HG02759 (cell line): ENCODE measurements around the gene SFT2D2.
A peak's percentile ranks its signal among the peaks of the same experiment; 100 is the strongest.

Source experiments
- ATAC-seq: cut with Tn5 transposase; IDR thresholded peaks from one replicate; pipeline ENCODE4 v1.9.1; 2021; ENCODE audit warnings: mild to moderate bottlenecking, moderate library complexity; ENCODE audit not compliant: unreplicated experiment

SFT2D2 gene

DNA sequence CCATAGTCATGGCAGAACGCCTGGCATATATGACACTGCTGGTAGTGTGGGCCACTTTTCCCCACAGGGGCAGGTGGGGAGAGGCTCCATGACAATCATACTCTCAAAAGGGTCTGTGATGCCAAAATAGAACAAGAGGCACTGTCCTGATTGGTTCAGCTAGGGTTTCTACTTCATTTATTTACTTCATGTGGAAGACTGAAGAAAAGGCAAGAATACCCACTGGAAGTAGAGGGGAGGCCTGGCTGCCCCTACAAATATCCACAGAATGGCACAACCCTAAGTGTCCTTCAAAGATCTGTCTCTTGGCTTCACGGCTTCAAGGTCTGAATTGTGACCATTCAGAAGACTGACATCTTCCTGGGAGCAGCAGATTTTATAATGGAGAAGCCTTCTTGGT is 4.5 kb upstream of the SFT2D2 start:
- no peak for ATAC-seq

DNA sequence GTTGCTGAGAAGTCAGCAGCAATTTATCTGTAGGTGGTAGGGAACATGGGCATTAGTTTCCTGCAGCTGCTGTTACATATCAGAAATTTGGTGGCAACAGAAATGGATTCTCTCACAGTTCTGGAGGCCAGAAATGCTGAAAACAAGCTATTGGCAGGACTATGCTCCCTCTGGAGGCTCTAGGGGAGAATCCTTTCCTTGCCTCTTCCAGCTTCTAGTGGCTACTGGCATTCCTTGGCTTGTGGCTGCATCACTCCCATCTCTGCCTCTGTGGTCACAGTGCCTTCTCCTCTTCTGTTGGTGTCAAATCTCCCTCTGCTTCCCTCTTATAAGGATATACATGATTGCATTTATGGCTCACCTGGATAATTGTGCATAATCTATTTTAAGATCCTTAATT is 2.5 kb upstream of the SFT2D2 start:
- ATAC-seq, result no peak

DNA sequence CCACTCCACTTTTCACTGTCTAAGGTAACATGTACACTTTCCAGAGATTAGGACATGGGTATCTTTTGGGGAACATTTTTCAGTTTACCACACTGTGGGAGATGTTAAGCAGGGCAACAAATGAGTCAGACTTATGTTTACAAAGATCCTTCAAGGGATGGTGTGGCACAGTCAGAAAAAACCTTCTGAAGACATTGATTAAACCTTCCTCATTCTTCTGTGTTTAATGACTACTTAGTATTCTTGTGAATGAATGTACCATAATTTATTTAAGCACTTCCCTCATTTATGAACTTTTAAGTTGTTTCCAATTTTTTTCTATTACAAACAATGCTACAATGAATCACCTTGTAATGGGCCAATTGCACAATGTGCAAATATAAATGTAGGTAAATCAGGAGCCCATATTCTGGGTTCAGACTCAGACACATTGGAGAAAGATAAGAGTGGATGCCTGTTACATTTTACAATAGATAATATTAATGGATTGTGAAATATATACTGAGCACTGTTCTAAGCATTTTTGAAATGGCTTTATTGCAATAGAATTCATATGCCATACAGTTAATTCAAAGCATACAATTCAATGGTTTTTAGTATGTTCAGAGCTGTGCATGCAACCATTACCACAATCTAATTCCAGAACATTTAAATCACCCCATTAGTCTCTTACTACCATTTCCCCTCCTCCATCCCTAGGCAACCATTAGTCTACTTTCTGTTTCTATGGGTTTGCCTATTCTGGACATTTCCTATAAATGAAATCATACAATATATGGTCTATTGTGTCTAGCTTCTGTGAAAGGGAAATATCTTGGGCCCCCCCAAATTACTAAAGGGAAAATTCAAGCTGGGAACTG is 1.9 kb upstream of the SFT2D2 start:
- no peak for ATAC-seq

DNA sequence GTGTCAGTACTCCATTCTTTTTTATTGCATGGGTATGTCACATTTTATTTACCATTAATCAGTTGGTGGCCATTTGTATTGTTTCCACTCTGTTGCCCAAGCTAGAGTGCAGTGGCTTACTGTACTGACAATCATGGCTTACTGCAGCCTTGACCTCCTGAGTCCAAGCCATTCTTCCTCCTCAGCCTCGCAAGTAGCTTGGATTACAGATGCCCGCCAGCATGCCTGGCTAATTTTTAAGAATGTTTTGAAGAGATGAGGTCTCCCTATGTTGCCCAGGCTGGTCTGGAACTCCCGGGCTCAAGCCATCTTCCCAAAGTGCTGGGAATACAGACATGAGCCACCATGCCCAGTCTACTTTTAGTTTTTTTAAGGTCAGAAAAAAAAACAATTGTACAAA is 813 bp upstream of the SFT2D2 start:
- no peak for ATAC-seq

DNA sequence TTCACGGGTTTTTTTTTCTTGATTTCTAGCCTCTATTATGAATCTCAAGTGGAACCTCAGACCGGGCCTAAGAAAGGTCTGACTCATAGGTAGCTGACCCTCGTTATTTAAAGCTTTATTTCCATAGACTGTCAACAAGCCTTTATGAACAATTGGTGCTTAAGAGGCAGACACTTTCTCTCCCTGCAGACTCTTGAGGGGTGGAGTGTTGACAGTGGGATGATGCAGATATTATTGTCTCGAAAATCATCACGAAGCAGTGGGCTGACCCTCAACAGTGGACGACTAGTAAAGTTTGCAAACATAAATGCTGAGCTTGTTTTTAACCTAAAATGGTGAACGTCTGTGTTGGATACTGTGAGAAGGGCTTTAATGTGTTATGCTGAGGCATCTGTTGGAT is 1.8 kb downstream of the SFT2D2 start:
- ATAC-seq, result no peak

DNA sequence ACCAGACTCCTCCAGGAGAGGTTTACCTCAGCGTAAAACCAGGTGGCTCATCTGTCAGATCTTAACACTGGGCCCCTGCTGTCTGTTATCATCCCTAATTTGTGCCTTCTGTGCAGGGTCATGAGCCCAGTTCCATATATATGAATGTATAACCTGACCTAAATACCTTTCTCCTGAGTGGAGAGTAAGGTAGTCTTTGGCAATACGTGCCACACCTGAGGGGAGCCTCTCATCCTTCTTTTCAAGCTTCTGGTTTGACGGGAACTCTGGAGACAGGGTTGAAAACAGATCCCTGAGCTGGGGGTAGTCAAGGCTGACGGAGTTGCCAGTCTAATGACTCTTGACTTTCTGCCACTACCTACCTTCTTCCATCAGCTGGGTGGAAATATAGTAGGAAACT is 4.1 kb downstream of the SFT2D2 start:
- no peak for ATAC-seq

DNA sequence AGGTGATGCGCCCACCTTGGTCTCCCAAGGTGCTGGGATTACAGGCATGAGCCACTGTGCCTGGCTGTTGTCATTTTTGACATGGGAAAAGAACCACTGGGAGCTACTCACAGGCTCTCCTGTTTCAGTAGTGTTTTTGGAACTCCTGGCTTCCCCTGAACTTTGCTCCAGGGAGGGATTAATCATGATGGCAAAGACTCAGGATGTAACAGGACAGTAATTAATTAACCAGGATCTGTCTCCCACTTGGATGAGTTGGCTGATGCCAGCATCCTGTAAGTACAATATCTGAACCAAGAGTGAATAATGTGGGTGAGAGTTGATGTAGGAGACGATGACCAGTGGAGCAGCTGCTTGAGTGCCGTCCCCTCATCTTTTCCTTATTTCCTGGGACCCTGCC is 4.9 kb downstream of the SFT2D2 start:
- no peak for ATAC-seq

DNA sequence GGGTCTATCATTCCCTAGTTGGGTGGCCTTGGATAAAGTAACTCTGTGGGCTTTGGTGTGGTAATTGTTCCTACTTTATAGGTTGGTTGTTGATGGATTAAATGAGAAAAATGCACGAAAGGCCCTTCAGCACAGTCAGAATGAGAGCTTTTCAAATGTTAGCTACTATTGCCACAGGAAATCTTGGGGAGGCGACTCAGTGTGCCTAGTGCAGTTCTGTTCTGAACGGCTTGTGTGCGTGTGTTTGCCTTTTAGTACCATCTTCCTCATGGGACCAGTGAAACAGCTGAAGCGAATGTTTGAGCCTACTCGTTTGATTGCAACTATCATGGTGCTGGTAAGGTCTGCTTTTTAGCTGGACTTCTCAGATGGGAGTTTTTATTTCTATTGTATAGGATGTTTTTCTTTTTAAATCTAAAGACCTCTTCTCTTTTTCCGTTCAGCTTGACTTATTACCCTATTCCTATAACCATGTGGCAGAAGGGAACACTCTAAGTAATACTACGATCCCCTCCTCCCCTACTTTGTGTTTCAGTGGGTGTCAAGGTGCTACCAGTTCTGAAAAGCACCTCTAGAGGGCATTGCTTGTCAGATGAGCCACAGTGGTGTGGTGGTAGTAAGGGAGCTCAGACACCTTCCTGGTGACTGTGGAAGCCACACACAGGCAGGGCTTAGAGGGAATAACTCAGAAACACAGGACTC is 9.2 kb downstream of the SFT2D2 start:
- ATAC-seq, result peak; percentile 91

DNA sequence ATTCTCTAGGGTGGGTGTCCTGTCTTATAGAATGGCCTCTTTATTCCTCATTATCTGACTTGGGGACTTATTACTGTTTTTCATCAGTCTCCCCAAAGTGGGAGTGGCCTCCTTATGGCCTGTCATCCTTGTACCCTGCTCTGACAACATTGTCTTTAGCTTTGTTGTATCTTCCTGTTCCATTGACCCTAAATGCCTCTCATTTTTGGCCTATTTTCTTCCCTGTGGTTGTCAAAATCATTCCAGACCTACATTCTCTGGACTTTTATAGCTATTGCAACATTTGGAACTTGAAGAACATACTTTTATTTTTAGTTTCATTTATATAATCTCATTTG is 9.7 kb downstream of the SFT2D2 start:
- ATAC-seq, result peak; percentile 23

DNA sequence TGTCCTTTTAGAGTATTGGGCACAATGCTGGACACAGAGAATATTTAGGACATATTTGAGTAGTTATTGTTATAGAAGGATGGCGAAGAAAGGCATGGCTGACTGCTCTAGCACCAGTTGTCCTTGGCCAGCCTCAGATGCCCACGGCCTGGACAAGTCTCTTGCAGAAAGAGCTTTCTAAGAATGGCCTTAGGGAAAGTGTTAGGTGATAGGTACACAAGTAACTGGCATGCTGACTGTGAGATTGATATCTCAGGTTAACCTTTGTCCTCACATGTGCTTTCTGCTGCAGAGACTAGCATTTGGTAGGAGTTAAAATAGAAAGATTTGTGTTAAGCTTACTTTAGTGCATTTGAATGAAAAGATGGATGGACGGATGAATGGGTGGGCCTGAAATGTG is 10.1 kb downstream of the SFT2D2 start:
- ATAC-seq, result no peak

DNA sequence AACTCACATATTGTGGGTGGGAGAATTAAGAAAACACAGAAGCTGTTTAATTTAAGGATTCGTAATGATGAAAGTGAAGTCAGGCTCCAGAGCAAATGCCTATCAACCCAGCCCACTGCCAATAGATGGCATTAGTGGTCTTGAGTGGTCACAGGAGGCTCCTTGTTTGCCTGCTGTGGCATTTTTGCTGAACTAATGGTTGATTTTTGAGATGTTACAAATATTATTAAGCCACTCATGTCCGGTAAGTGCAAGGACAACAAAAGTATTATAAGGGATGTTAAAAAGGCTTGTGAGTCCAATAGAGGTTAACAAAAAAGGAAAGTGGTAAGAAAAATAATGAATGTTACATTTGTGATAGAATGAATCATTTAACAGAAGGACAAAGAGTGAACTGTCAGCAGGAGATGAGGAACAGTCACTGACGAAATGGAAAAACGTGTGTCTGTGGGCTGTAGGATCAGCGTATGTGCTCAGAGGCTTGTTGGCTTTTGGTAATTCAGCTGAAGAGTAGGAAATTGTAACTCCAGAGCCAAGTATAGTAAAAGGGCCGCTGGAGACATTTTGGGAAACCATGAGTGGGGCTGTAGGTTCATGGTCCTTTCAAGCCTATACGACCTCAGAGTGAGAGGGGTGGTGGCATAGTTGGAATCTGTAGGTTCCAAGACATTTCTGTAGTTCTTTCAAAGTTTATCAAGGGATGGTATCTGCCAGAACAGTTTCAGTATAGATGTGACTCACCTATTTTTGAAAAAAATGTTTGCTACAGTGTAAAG is 11.2 kb downstream of the SFT2D2 start:
- no peak for ATAC-seq

DNA sequence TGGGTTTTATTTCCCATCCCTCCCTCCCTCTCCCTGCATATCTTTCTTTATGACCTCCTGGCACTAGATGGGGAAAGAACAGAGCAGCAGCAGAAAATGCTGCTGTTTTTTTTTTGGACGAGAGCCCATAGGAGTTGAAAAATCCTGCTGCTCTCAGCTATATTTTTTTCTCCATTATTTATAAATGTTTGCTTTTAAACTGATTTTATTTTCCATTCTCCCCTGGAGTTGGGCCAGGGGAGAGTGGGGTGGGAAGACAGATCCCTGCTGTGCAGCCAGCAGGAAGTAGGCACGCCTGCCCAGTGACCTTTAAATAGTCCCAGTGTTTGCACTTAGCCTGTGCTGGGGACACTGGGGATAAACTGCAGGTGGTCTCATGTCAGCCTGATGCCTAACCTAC is 17.4 kb downstream of the SFT2D2 start:
- ATAC-seq, result no peak

DNA sequence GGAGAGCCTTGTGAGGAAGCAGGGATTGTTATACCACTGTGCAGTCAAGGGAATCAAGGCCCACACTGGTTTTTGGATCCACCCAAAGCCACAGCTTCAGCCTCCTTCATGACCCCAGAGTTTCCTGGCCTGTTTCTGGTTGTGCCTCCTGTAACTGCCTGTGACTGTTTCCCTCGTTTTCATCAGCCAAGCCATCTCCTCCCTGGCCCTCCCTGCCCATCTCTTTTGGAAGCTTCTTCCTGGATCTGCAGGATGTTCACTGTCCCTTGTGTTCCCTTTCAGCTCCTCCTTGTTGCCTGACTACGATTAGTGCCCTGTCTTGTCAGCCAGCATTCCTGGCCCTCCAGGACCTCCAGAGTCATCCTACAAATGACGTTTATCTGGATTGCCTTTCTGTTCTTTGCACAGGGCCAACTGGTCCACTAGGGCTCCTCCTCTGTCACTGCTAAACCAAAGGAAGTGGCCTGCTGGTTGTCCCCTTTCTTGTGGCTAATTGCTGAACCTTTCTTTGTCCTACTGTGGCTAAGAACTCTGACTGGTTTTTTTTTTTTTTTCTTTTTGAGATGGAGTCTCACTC is 17.9 kb downstream of the SFT2D2 start:
- ATAC-seq, result no peak

DNA sequence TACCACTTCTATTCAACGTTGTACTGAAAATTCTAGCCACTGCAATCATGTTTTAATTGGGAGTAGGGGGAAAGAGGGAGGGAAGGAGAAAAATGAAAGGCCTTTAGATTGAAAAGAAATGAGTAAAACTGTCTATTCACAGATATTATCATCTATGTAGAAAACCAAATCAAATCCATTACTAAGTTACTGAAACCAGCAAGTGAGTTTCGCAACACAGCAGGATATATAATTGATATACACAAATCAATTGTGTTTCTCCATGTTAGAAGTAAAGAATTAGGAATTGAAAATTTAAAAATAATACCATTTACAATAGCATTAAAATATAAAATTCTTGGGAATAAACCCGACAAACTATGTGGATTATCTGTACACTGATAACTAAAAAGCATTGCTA is 19.2 kb downstream of the SFT2D2 start:
- no peak for ATAC-seq

DNA sequence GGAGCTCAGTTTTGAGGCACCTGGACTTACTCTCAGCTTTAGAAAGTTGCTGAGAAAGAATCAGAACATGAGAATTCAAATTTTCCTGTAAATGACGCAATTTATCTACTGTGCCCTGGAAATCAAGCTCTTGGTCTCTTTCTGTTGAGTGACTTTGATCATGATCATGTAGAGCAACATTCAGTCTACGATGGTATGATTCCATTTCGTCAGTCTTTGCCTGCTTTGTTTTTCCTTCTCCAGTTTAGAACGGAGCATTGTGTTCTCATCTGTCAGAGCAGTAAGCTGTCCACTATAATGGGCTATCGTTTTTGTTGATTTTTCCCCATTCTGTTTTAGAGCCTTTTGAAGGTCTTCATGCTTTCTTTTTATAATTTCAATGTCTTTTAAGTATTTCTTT is 20.7 kb downstream of the SFT2D2 start:
- ATAC-seq, result no peak

DNA sequence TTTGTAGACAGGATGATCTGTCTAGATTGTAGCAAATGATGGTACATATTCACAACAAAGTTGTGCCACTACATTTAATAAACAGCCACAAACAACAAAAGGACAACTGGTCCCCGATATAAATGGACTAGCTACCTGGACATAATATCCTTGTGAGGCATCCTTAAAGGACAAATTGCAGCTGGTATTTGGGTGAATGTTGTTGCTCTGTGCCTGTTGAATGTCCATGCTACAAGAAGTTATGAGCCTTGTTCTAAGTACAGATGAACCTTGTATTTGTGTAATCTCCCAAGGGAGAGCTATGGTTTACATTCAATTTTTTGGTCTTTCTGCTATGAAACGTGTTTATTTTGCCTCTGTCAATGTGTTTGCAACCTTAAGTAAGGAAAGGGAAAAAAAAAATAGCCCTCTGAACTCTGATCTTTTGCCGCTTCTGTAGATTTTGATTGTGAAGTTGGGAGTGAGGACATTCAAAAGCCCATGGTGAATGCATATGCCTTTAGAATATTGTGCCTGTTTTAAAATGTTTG is 26.5 kb downstream of the SFT2D2 start:
- no peak for ATAC-seq

DNA sequence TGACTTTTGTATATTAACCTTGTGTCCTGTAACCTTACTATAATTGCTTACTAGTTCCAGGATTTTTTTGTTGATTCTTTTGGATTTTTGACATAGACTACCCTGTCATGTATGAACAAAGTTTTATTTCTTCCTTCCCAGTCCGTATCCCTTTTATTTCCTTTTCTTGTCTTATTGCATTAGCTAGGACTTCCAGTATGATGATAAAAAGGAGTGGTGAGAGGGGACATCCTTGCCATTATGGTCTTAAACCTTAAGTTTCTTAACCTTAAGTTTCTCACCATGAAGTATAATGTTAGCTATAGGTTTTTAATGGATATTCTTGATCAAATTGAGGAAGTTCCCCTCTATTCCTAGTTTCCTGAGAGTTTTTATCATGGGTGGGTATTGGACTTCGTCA is 30.4 kb downstream of the SFT2D2 start:
- ATAC-seq, result no peak

DNA sequence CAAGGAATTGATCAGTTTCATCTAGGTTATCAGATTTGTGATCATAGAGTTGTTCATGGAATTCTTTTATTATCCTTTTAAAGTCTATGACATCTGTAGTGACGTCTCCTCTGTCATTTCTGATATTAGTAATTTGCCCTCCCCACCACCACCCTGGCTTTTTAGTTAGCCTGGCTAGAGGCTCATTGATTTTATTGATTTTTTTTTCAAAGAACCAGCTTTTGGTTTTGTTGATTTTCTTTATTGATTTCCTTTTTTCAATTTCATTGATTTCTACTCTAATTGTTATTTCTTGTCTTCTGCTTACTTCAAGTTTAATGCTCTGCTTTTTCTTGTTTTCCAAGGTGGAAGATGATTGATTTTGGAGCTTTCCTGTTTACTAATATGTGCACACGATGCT is 31.6 kb downstream of the SFT2D2 start:
- ATAC-seq, result no peak

DNA sequence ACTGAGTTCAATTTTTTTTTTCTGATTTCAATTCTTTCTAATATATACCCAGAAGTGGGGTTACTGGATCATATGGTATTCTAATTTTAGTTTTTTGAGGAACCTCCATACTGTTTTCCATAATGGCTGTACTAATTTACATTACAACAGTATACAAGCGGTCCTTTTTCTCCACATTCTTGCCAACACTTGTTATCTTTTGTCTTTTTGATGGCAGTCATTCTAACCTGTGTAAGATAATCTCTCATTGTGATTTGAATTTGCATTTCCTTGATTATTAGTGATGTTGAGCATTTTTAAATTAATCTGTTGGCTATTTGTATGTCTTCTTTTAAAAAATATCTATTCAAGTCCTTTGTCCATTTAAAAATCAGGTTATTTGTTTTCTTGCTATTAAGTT is 33.8 kb downstream of the SFT2D2 start:
- ATAC-seq, result no peak

DNA sequence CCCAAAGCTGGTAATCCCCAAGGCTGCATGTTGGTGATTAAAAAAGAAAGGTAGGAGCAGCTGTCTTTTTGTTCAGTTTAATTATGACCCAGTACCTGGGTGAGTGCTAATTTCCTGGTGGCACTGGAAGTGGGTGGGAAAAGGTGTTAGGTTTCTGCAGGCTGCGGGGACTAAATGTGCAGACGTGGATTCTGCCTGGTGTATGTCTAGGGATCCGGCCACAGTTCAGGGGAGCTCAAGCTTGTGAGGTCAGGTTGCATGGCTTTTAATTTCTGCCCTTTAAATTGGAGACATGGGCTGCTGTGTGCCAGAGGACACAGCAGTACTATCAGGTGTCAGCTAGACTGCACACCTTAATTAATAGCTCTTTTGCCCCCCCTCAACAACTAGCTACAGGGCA is 34.6 kb downstream of the SFT2D2 start:
- no peak for ATAC-seq

DNA sequence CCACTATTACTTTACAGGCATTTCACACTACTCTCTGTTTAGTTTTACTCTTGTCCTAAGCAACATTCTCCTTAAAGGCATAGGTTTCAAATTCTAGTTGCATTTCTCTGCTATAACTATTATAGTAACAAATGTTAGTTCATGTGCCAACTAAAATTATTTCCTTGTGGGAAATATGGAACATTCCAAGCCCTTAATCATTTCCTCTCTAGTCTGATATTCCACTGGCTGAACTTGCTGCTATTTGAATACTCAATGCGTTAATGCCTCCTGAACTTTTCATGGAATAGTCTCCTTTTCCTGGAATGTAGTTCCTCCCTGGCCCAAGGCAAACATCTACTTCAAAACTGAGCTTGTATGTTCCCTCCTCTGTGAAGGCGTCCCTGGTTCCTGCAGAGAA is 35.6 kb downstream of the SFT2D2 start:
- no peak for ATAC-seq
